K562 (cell line): ENCODE data around the gene MARCHF9. TPM values are rescaled to one million over a fixed set of nuclear protein-coding genes. Genes with fewer than 3 reads are reported as not detected.

Source experiments
- ATF2 ChIP-seq: sonication (generic); formaldehyde crosslinking; IDR thresholded peaks from 2 replicates; pipeline ENCODE4 v1.8.1; 2022; ENCODE audit warnings: missing genetic modification reagents
- MCM7 ChIP-seq, 2 experiments: fragments of 450-650 bp; IDR thresholded peaks; 2 replicates each; pipeline ENCODE4 v1.6.1; 2016 to 2018
- THAP12 ChIP-seq: fragments of 250-450 bp; sonication (Bioruptor Pico); IDR thresholded peaks from 2 replicates; pipeline ENCODE4 v1.9.0; 2021; ENCODE audit warnings: mild to moderate bottlenecking, inconsistent platforms
- ZNF146 ChIP-seq: IDR thresholded peaks from one replicate; pipeline ENCODE4 v1.6.1; 2018; ENCODE audit warnings: missing compliant biosample characterization; ENCODE audit not compliant: unreplicated experiment
- polyA plus RNA-seq, 8 experiments: library from polyadenylated mRNA; depleted of rRNA in 4 of 8; stranded (reverse) in 5 of 8; unstranded in 3 of 8; fragments of >200 nt; fragmentation: Nextera tagmentation in 2 of 8; fragmentation: Illumina TruSeq in 1 of 8; extraction: Ambion mirVana in 2 of 8; extraction: Trizol in 1 of 8; gene quantifications; 2 replicates each; pipeline versions ENCODE4 v1.2.1 to v1.2.3, GENCODE V29; 2011 to 2014; ENCODE audit warnings: inconsistent platforms in 1 of 8, missing spikeins in 1 of 8
- total RNA-seq, 7 experiments: library from RNA; depleted of rRNA in 6 of 7; stranded (reverse); fragments of >200 nt in 6 of 7; fragmentation: Illumina TruSeq in 2 of 7; extraction: Trizol in 2 of 7; gene quantifications; 2 replicates each; pipeline versions ENCODE4 v1.2.1 to v1.2.3, GENCODE V29; 2011 to 2021; ENCODE audit warnings: low replicate concordance in 1 of 7
- TF ChIP-seq, protein P1 (sequence below): fragments of 250-450 bp; sonication (Bioruptor Pico); IDR thresholded peaks from 2 replicates; pipeline ENCODE4 v1.5.0; 2022; ENCODE audit warnings: mild to moderate bottlenecking

Gene MARCHF9
- total and polyA plus RNA-seq, 9 of the 15 experiments (the other 6 are each of a cell fraction or from before 2014, with no cell fraction given), result 0.80 to 12.4 (median 6.2) TPM

DNA sequence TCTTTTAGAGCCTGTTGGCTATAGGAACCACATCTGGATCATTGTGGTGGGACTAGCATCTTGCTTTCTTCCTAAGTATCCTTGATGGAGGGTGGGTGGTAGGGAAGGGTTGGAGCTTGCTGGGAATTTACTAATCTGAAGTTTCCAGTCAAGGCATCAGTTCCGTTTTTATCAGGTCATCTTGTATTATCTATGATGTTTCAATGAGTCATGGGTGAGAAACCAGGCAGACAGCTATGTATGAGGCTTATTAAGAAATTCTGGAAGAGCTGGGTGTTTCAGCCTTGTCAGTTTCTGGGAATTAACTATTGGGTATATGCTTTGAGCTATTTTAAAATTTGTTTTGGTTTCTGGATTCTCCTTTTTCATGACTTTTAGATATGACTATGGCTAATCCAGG, 39.0 kb downstream of the MARCHF9 start (continued):
- TF ChIP-seq ATF2 (CRISPR knock-in tag), result no peak
- TF ChIP-seq THAP12, result no peak
- TF ChIP-seq, protein P1, sequence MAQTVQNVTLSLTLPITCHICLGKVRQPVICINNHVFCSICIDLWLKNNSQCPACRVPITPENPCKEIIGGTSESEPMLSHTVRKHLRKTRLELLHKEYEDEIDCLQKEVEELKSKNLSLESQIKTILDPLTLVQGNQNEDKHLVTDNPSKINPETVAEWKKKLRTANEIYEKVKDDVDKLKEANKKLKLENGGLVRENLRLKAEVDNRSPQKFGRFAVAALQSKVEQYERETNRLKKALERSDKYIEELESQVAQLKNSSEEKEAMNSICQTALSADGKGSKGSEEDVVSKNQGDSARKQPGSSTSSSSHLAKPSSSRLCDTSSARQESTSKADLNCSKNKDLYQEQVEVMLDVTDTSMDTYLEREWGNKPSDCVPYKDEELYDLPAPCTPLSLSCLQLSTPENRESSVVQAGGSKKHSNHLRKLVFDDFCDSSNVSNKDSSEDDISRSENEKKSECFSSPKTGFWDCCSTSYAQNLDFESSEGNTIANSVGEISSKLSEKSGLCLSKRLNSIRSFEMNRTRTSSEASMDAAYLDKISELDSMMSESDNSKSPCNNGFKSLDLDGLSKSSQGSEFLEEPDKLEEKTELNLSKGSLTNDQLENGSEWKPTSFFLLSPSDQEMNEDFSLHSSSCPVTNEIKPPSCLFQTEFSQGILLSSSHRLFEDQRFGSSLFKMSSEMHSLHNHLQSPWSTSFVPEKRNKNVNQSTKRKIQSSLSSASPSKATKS (CRISPR knock-in tag), result no peak
- no peak for TF ChIP-seq MCM7 (IDR thresholded peaks at IDR 0.05)
- no peak for TF ChIP-seq ZNF146 (CRISPR knock-in tag)
